Endothelial cell of umbilical vein (primary cell): ENCODE data around the gene VSTM2A. TPM values are rescaled to one million over a fixed set of nuclear protein-coding genes. Genes with fewer than 3 reads are reported as not detected.

Experiments
- BruUV-seq: library from RNA; stranded (reverse); fragments of 400-500 nt; replicated peaks from 2 replicates; lab custom pipeline; 2021; lab: Mats Ljungman, UMichigan
- CTCF ChIA-PET: fragments of 300-600, 350-600 bp; sonication (Branson Sonifier 250); formaldehyde crosslinking; loops from one replicate; lab custom pipeline; 2021; ENCODE audit warnings: antibody characterized with exemption, inconsistent platforms; lab: Charles Lee
- POLR2A ChIA-PET: fragments of 300-600, 350-600 bp; sonication (Branson Sonifier 250); formaldehyde crosslinking; loops from one replicate; lab custom pipeline; 2021; ENCODE audit warnings: antibody characterized with exemption, inconsistent platforms; lab: Charles Lee
- DNase-seq: peaks from one replicate; pipeline ENCODE4 v3.0.0-alpha.2; 2011; ENCODE audit warnings: low read depth, low spot score
- FAIRE-seq: peaks from 2 replicates; lab custom pipeline; 2011; peaks lifted over from hg19 to GRCh38; lab: Jason Lieb, UNC
- H2AFZ ChIP-seq: 2 replicates; pipeline ENCODE4 v1.6.0; 2012; ENCODE audit warnings: low read depth, low read length, control low read depth, inconsistent platforms
- H3K27ac ChIP-seq: 2 replicates; pipeline ENCODE4 v1.5.1; 2011; ENCODE audit warnings: low read depth, mild to moderate bottlenecking, control low read depth, low read length, moderate library complexity; ENCODE audit not compliant: insufficient read depth
- H3K27me3 ChIP-seq, 2 experiments: 2 replicates each; pipeline versions ENCODE4 v1.6.0 to v1.6.1; 2011; ENCODE audit warnings: low read length in 2 of 2, mixed read lengths in 1 of 2; ENCODE audit not compliant: control insufficient read depth in 2 of 2, insufficient read depth in 2 of 2
- H3K36me3 ChIP-seq, 2 experiments: 2 replicates in 1 of 2; 3 replicates in 1 of 2; pipeline ENCODE4 v1.5.1; 2011; ENCODE audit warnings: low read length in 2 of 2, mild to moderate bottlenecking in 1 of 2, moderate library complexity in 1 of 2; ENCODE audit not compliant: control insufficient read depth in 2 of 2, insufficient read depth in 2 of 2; ENCODE audit errors: extremely low read depth in 1 of 2
- H3K4me1 ChIP-seq: 3 replicates; pipeline ENCODE4 v1.5.1; 2011; ENCODE audit warnings: mild to moderate bottlenecking, low read length; ENCODE audit not compliant: control insufficient read depth, insufficient read depth; ENCODE audit errors: extremely low read depth
- H3K4me2 ChIP-seq: 2 replicates; pipeline ENCODE4 v1.6.1; 2011; ENCODE audit warnings: low read length, control low read depth, mixed read lengths; ENCODE audit not compliant: insufficient read depth
- H3K4me3 ChIP-seq, 3 experiments: fragments of 200-600 bp in 1 of 3; sonication (generic), shearing (Covaris generic) in 1 of 3; replicated peaks in 1 of 3; 2 replicates each; pipeline ENCODE4 v1.5.1; 2011 to 2016; ENCODE audit warnings: control low read depth in 3 of 3, low read length in 3 of 3, mild to moderate bottlenecking in 2 of 3, inconsistent platforms in 1 of 3, low read depth in 1 of 3, moderate library complexity in 1 of 3; ENCODE audit not compliant: insufficient read depth in 1 of 3
- H3K79me2 ChIP-seq: 2 replicates; pipeline ENCODE4 v1.6.0; 2012; ENCODE audit warnings: low read length, inconsistent platforms; ENCODE audit not compliant: control insufficient read depth, insufficient read depth
- H3K9ac ChIP-seq: replicated peaks from 2 replicates; pipeline ENCODE3; 2011; ENCODE audit warnings: low read length, control low read depth; ENCODE audit not compliant: insufficient read depth; ENCODE audit errors: extremely low read depth
- H3K9me1 ChIP-seq: replicated peaks from 3 replicates; pipeline ENCODE4 v1.6.0; 2011; ENCODE audit warnings: mild to moderate bottlenecking, low read length; ENCODE audit not compliant: control insufficient read depth, insufficient read depth; ENCODE audit errors: extremely low read depth
- H3K9me3 ChIP-seq: replicated peaks from 2 replicates; pipeline ENCODE4 v1.5.1; 2012; ENCODE audit warnings: low read length, inconsistent platforms; ENCODE audit not compliant: control insufficient read depth, insufficient read depth
- H4K20me1 ChIP-seq: replicated peaks from 2 replicates; pipeline ENCODE3; 2011; ENCODE audit warnings: mild to moderate bottlenecking, low read length; ENCODE audit not compliant: control insufficient read depth, insufficient read depth; ENCODE audit errors: extremely low read depth
- EZH2 ChIP-seq: IDR thresholded peaks from 2 replicates; pipeline ENCODE4 v1.6.1; 2012; ENCODE audit warnings: borderline replicate concordance, low read depth, mild to moderate bottlenecking, moderate library complexity, low read length, inconsistent platforms; ENCODE audit not compliant: severe bottlenecking
- FOS ChIP-seq: IDR thresholded peaks from 2 replicates; pipeline ENCODE4 v1.6.1; 2011; ENCODE audit warnings: mild to moderate bottlenecking, low read length, moderate library complexity, borderline replicate concordance; ENCODE audit not compliant: insufficient read depth
- GATA2 ChIP-seq: IDR thresholded peaks from 2 replicates; pipeline ENCODE4 v1.7.0; 2011; ENCODE audit warnings: low read depth, mild to moderate bottlenecking, moderate library complexity, mixed read lengths, low read length; ENCODE audit not compliant: insufficient read length, insufficient read depth
- JUN ChIP-seq: IDR thresholded peaks from 2 replicates; pipeline ENCODE4 v1.6.1; 2011; ENCODE audit warnings: borderline replicate concordance, low read depth; ENCODE audit not compliant: insufficient read length, insufficient read depth
- MYC ChIP-seq: IDR thresholded peaks from one replicate; pipeline ENCODE4 v1.6.1; 2011; ENCODE audit warnings: mild to moderate bottlenecking, low read depth, low read length
- POLR2A ChIP-seq: IDR thresholded peaks from 2 replicates; pipeline ENCODE4 v1.6.1; 2012; ENCODE audit warnings: low read depth, mild to moderate bottlenecking, control low read depth, low read length
- POLR2AphosphoS5 ChIP-seq: IDR thresholded peaks from 2 replicates; pipeline ENCODE4 v1.6.1; 2012; ENCODE audit warnings: low read depth, mild to moderate bottlenecking, control low read depth, low read length, moderate library complexity; ENCODE audit not compliant: insufficient read depth
- dilution Hi-C: fragments of 300-500 bp; cut with MboI; formaldehyde crosslinking; loops from one replicate; pipeline ENCODE4 v1.15.0; 2019; ENCODE audit warnings: low sequenced_read_pairs; ENCODE audit not compliant: extremely low pct_ligation_motif_present
- intact Hi-C: fragments of 100-400 bp; cut with micrococcal nuclease; formaldehyde crosslinking; loops from one replicate; pipeline ENCODE4 v1.10.0; 2022
- polyA plus RNA-seq, 4 experiments: library from polyadenylated mRNA; depleted of rRNA in 3 of 4; stranded (reverse) in 3 of 4; unstranded in 1 of 4; fragments of >200 nt; gene quantifications; 2 replicates each; pipeline versions ENCODE4 v1.2.1 to v1.2.3, GENCODE V29; 2011 to 2012; ENCODE audit warnings: missing spikeins in 1 of 4
- total RNA-seq: library from RNA; stranded (reverse); gene quantifications from 2 replicates; pipeline ENCODE4 v1.2.3, GENCODE V29; 2021
- TF ChIP-seq, protein P1 (sequence below): IDR thresholded peaks from 2 replicates; pipeline ENCODE4 v1.6.1; 2011; ENCODE audit not compliant: insufficient read depth, insufficient read length
- TF ChIP-seq, protein P2 (sequence below), 2 donors: IDR thresholded peaks; 1 replicate in 1 of 2; 2 replicates in 1 of 2; pipeline ENCODE4 v1.5.1; 2011; ENCODE audit warnings: low read length in 2 of 2, mild to moderate bottlenecking in 2 of 2, moderate library complexity in 2 of 2, control low read depth in 1 of 2, inconsistent platforms in 1 of 2, low read depth in 1 of 2; ENCODE audit not compliant: insufficient read depth in 1 of 2; ENCODE audit errors: extremely low read depth in 1 of 2

Gene VSTM2A
- total and polyA plus RNA-seq, 2 donors (not counting 3 experiments of a cell fraction or from before 2014, with no cell fraction given): not detected

DNA sequence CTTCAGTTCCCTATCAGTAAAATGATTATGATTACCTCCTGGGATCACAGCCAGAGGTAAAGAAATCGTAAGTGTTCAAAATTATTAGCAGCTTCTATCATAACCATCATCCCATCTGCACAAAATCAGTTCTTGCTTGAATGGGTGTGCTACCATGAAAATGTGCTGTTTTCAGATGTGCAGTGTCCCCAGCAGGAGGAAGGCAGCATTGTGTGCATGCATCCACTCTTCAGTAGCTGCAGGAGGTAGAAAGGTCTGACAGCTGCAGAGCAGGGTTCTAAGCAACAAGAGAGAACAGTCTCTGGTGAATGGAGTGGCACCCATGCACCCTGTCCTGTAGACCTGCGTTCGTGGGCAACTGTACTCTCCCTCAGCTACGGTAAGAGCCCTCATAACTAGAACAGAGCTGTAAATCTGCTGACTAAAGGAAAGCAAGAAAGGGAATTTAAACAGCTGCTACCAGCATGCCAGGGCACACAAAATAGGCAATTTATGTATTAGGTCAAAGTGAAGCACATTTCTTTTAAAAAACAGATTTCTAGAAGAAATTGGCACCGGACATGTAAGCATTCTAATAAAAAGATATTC is 21.2 kb downstream of the VSTM2A start:
- Histone ChIP-seq H3K36me3 (no peaks in the 10 kb centered on the region), H3K4me1 (no peaks in the 10 kb centered on the region), H3K79me2 (no peaks in the 10 kb centered on the region), H3K9me3 (no peaks in the 10 kb centered on the region), H4K20me1 (no peaks in the 10 kb centered on the region), H3K4me2 (no peak overlapping the region), H3K27me3 (no peaks in the 10 kb centered on the region), H3K4me3 (no peak overlapping the region), H3K9ac (no peak overlapping the region), H3K9me1 (no peaks in the 10 kb centered on the region), H2AFZ (no peak overlapping the region), H3K27ac (no peak overlapping the region)
- ChIA-PET CTCF (interaction anchor here (1.5 kb wide), 1 partner anchor 70 kb away, joined by 4 read pairs; no protein-coding TSS in a partner anchor), POLR2A (no interaction called here)
- no peak for FAIRE-seq
- TF ChIP-seq, protein P1, sequence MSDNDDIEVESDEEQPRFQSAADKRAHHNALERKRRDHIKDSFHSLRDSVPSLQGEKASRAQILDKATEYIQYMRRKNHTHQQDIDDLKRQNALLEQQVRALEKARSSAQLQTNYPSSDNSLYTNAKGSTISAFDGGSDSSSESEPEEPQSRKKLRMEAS: no peak
- TF ChIP-seq POLR2AphosphoS5 (no peak), JUN (no peak), GATA2 (no peak), POLR2A (no peak), MYC (no peak), EZH2 (no peak), FOS (no peak)
- TF ChIP-seq, protein P2, sequence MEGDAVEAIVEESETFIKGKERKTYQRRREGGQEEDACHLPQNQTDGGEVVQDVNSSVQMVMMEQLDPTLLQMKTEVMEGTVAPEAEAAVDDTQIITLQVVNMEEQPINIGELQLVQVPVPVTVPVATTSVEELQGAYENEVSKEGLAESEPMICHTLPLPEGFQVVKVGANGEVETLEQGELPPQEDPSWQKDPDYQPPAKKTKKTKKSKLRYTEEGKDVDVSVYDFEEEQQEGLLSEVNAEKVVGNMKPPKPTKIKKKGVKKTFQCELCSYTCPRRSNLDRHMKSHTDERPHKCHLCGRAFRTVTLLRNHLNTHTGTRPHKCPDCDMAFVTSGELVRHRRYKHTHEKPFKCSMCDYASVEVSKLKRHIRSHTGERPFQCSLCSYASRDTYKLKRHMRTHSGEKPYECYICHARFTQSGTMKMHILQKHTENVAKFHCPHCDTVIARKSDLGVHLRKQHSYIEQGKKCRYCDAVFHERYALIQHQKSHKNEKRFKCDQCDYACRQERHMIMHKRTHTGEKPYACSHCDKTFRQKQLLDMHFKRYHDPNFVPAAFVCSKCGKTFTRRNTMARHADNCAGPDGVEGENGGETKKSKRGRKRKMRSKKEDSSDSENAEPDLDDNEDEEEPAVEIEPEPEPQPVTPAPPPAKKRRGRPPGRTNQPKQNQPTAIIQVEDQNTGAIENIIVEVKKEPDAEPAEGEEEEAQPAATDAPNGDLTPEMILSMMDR (IDR thresholded peaks at IDR 0.05; ENCODE audit: extremely low read depth in 1 of 2, insufficient read depth in 1 of 2, low read depth in 1 of 2, low read length in 2 of 2): no peak
- intact Hi-C loops (no loop called here), dilution Hi-C loops (no loop called here)
- BruUV-seq: no TSS peak
- DNase-seq: no peak
